T follicular helper cell (primary cell): ENCODE results near the gene RNF151.

Experiments used
- DNase-seq: peaks from one replicate; pipeline ENCODE4 v3.0.0-alpha.2; 2020; ENCODE audit warnings: low read depth

RNF151 gene

GRCh38 chr16:1991588-1991947 lies 24.9 kb downstream of the RNF151 start:
- DNase-seq: no peak

DNA sequence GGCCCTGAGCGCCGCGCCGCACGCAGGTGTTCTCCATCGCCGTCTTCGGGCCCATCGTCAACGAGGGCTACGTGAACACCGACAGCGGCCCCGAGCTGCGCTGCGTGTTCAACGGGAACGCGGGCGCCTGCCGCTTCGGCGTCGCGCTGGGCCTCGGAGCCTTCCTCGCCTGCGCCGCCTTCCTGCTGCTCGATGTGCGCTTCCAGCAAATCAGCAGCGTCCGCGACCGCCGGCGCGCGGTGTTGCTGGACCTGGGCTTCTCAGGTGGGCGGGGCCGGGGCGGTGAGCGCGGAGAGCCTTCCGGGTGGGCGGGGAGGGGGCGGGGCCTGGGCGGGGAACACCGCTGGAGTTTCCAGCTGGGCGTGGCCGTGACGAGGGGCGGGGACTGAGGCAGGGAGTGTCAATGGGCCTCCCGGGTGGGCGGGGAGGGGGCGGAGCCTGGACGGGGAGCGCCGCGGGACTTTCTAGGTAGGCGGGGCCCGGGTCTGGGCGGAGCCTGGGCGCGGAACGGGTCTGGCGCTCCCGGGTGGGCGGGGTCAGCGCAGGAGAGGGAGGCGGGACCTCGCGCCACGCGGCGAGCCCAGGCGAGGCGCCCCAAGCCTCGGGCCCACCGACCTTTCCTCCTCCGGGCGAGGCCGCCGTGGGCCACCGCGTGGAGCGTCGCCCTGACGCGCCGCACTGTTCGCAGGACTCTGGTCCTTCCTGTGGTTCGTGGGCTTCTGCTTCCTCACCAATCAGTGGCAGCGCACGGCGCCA lies 25.5 kb downstream of the RNF151 start:
- DNase-seq: peak; percentile 99

DNA sequence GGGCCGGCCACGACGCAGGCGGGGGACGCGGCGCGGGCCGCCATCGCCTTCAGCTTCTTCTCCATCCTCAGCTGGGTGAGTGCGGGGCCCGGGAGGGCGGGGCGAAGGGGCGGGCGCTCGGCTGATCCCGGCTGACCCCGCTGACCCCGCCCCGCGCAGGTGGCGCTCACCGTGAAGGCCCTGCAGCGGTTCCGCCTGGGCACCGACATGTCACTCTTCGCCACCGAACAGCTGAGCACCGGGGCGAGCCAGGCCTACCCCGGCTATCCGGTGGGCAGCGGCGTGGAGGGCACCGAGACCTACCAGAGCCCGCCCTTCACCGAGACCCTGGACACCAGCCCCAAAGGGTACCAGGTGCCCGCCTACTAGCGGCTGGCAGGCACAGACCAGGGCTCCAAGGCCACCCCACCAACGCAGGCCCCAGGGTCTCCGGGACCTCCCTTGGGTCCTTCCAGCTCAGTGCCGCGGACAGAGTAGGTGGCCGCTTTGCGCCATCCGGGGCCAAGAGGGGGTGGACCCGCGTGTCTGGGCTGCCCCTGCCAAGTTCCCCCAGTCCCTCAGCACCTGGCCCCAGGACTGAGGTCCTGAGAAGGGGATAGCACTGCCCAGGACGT lies 26.2 kb downstream of the RNF151 start:
- no peak for DNase-seq

DNA sequence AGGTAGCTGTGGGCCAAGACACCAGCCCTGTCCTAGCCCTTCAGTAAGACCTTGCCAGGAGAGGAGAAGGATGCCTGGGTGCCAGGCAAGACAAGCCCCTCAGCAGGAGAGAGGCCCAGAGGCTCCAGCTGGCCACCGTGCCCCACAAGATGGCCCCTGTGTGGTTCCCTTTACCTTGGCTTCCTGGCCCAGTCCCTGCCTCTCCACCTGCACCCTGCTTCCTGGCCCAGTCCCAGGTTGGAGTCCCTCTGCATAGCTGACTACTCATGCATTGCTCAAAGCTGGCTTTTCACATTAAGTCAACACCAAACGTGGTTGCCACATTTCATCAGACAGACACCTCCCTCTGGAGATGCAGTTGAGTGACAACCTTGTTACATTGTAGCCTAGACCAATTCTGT lies 27.1 kb downstream of the RNF151 start:
- no peak for DNase-seq

DNA sequence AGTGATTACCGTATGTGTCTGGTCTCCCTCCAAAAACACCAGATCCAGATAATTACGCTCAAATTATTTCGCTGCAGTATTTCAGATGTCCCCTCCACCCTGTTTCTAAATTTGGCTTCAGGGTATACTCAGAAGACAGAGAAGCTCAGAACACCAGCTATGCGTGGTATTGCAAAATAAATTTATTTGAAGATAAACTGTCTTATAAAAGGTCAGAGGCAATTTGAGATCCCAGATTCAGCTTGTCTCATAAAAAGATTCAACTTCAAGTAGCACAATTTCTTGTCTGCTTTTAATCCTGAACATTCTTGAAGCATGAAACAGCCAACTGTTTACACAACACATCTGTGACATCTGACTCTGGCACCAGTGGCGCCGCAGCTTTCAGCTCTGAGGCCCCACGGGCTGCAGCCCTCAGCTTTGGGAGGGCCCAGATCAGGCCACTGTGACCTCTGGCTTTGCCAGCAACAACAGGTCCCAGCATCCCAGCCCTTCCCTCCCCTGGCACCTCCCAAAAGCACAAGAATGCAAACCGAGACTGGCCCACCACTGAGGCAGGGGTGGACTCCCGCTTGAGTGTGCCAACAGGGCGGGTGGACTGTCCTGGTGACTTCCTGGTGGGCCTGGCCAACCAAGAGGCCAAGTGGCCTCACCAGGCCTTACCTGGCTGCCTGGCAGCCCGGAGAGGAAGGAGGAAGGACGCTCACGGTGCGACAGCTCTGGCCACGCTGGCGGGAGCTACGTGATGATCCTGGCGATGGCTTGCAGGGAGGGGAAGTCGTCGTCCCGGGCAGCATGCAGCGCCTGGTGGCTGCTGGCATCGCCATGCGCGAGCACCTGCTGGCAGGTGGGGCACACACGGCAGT lies 31.1 kb downstream of the RNF151 start:
- DNase-seq: no peak

GRCh38 chr16:1998360-1998835 lies 31.7 kb downstream of the RNF151 start:
- no peak for DNase-seq

- DNase-seq: no peak
These were observed 32.5 kb downstream of the RNF151 start for GRCh38 chr16:1998852-1999801.

- DNase-seq: no peak
These were observed 33.3 kb downstream of the RNF151 start for GRCh38 chr16:1999866-2000514.

- DNase-seq: no peak
These were observed 34.4 kb downstream of the RNF151 start for GRCh38 chr16:2001035-2001434.

DNA sequence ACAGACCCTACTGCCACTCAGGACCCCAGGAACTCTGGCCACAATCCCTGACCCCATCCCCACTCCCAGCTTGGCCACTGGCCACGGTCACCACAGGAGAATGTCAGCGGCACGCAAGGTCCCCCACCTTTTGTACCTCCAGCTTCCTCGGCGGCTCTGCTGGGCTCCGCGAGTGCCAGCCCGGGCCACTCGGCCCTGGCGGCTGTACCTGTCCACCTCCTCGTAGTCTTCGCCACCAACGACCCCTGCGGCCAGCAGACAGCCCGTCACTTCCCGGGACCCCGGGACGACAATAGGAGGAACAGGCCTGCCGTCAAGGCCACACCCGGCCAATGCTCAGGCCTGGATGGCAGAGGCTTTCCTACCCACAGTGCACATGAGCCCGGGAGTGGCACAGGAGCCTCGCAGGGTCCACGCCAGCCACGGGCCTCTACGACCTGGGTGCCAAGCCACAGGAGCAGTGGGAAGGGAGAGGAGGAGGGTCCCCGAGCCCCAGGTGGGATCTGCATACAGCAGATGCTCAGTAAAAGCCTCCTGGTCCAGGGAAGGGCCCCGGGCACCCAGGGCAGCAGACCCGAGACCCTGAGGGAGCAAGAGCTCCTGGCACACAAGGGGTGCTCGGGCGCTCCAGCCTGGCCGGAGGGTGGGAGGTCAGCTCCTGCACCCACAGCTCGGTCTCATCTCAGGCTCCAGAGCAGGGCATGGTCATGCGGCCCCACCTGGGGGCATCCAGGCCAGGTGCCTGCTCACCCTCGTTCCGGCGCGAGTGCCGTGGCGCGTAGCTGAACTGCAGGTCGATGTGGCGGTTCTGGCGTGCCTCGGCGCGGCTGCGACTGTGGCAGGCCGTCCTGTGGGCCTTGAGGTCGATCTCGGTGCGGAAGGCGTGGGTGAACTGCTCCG lies 35.0 kb downstream of the RNF151 start:
- no peak for DNase-seq

GRCh38 chr16:2002406-2003230 lies 36.0 kb downstream of the RNF151 start:
- DNase-seq: no peak

- DNase-seq: no peak
These were observed 36.7 kb downstream of the RNF151 start for GRCh38 chr16:2003231-2003826.

- DNase-seq: peak; percentile 82
These were observed 37.4 kb downstream of the RNF151 start for GRCh38 chr16:2003827-2004641.

DNA sequence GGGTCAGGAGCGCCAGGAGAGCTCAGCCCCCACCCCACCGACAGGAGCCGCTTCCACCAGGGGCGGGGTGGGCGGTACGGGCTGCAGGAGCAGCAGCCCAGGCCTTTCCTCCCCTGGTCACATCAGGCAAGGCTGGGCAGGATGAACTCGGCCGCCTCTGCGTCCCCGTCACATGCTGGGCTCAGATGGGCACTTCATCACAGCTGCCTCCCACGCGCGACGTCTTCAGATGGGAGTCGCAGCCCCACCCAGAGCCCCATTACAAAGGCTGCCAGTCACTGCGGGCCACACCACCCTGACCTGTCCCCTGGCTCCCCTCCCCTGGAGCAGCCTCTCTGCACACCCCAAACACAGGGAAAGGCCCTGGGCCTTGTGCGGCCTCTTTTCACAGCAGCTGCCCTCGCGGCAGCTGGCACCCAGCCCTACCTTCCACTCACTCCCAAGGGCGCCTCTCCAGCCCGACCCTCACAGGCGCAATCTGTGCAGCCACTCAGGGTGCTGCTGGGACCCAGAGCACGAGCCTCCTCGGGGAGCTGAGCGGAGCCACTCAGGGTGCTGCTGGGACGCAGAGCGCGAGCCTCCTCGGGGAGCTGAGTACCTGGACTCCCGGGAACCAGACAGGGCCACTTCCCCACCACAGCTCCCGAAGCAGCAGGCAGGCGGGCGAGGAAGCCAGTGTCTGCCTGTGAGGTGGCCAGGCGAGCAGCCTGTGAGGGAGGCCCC lies 38.3 kb downstream of the RNF151 start:
- DNase-seq: no peak

DNA sequence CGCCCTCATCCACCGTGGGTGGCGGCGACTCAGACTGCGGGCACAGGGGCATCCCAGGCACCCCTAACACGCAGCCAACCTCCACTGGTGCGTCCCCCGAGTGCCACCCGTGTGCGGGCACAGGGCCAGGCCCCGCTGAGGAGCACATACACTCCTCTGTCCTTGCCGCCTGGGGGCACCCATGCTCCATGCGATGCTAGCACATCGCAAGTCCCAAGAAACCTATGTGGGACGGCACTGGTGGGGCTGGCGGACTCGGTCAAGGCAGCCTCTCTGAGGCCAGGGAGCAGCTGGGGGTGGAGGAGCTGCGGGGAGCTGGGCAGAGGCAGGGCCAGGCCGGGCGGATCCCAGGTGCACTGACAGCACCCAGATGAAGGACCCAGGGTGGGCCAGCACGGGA lies 39.0 kb downstream of the RNF151 start:
- DNase-seq: no peak

DNA sequence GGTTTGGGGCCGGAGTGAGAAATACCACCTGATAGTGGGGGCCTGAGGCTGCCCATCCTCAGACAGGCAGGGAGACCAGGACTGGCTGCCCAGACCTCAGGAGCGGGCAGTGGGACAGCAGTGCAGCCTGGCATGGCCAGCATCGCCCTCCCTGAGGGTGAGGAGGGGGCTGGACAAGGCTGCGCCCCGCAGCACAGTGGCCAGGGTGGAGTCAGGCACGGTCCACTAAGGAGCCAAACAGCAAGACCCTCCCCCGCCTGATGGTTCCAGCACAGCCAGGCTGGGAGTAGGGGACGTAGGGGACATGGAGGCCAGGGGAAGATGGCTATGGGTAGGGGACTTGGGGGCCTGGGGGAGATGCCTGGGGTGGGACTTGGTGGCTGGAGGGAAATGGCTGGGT lies 39.7 kb downstream of the RNF151 start:
- DNase-seq: no peak
